Measurements from ENCODE around the gene RFX4.

Gene RFX4

DNA sequence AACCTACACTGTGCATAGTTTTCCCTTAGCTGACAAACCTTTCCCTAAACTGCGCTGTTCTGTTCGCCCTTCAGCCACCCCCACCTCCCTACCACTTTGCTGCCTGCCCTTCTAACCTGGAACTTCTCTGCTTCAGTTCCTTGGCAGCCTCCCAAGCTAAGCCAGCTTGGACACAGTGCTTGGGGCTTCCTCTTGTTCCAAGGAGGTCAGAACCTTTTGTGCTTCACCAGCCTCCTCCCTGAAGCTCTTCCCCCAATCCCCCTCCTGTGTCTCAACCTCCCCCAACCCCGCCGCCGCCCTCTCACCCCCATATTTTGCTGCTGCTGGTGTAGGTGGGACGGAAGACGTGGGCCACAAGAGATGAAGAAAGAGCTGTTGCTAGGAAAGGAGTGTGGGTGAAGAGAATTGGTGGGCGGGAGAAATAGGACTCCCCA lies 183.6 kb downstream of the RFX4 start:
- DNase-seq (ENCODE audit: low read depth): no peak

DNA sequence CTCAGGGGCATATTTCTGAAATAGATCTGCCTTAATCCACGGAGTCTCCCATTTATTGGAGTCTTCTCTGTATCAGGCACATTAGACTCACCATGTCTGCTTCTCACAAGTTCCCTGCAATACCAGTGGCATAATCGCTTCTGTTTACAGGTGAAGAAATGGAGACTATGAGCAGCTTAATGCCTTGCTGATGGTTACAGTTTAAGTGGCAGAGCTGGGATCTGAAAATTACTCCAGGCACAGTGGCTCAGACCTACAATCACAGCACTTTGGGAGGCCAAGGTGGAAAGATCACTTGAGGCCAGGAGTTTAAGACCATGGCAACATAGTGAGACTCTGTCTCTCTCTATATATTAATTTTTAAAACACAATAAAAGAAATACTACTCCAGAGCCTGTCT lies 184.4 kb downstream of the RFX4 start:
- DNase-seq (ENCODE audit: low read depth): no peak

DNA sequence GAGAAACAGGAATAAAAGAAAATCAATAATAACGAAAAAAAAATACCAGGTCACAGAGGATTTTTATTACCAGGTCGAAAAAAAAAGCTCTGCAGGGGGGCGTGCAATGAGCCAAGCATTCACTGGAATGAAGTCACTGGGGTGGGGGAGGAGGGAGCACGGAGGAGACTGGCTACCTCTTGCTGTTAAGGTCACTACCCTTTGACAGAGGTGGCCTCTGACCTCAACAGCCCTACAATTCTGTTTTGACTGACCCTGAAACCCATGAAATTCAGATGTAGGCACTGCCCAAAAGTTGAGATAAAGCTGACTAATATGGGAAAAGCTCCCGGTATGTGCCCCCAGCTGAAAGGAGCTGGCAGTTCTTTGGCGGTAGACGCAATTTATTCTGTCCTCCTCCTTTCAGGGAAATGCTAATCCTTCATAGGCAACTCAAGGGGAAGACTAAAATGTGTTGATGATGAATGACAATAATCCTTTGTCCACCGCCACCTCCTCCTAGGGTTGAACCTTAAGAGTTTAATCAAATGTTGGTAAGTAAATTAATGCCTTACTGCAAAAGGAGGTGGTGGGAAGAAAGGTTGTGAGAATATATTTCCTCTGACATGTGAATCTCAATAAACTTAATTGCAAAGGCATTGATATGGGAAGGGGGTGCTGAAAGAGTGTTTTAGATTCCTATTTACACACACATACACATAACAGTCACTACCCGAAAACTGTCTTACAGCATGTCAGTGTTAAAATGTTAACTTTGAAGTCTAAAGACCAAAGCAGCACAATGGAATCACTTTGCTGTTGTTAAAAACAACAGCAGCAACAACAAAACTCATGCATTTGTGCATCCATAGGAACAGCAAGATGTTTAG lies 185.4 kb downstream of the RFX4 start:
- no peak for DNase-seq (ENCODE audit: low read depth)

DNA sequence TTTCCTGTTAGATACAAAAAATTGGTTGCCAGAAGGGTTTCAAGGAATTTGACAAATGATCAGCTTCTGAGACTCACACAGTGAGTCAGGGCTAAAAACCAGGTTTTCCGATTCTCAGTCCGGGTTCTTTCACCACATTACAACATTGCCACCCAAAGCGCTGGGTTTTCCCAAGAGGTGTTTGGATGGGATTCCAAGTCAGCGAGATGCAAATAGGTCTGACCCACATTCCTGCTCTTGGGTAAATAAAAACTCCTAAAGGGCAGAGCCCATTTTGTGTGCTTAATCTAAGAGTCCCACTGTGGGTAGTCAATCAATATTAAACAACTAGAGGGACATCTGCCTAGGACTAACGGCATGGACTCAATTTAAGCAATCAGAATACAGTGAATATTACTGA lies 186.3 kb downstream of the RFX4 start:
- no peak for DNase-seq (ENCODE audit: low read depth)

DNA sequence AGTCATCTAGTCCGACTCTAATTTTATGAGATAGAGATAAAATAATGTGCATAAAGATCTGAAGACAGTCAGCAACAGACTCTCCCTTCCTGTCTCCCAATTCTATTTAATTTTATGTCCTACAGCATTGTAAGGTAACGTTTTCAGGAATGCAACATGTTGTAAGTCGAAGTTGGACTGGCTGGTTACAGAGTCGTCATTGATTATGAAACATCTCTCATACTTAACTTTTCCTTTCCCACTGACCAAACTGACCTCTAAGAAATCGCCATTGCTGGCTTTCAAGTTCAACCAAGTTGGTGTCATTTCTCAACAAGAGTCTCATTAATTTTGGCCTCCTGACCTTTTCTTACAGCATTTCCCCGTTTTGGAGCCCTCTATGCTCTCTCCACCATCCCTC lies 186.7 kb downstream of the RFX4 start:
- no peak for DNase-seq (ENCODE audit: low read depth)

DNA sequence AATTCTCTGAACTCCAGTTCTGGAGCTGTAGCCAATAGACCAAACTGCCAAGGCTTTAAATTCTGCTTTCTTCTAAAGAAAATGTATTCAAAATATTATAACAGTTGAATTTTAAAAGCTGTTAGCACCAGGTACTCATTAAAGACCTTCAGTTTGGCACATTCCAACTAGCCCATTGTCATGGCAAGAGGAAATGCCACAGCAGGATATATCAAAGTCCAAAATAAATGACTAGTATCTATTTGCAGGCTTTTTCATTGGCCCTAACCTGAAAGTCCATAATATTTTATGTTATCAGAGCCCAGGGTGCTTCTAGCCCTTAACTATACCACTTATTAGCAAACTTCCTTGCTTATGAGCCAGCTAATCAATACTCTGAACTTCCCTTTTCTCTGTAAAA lies 188.6 kb downstream of the RFX4 start:
- DNase-seq (ENCODE audit: low read depth): no peak

DNA sequence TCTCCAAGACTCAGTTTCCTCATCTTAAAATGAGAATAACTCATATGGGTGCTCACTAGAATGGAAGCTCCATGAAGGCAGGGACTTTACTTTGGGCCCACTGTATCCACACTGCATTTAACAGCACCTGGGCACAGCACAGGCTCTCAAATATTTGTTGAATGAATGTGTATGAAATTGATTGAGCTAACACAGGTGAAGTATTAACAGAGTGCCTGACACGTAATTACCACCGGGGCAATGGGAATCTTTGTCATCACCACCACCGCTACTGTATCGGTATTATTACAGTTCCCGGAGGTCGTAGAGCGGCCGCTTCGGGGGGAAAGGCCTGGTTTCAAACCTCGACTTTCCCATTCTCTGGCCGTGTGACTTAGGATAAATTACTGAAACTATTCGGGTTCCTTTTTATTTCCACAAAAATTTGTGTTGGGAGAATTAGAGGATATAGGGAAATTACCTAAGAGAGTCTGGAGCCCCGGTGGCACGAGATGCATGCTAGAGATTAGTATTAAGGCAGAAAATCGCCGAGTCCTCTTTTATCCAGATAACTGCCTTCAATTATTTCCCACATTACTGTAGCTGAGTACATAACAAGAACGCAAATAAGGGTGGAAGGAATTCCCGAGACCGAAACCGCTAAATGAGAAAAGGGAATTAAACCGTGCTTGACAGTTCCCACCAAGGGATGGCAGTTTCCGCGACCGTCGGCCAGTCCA lies 190.6 kb downstream of the RFX4 start:
- DNase-seq (ENCODE audit: low read depth): no peak

DNA sequence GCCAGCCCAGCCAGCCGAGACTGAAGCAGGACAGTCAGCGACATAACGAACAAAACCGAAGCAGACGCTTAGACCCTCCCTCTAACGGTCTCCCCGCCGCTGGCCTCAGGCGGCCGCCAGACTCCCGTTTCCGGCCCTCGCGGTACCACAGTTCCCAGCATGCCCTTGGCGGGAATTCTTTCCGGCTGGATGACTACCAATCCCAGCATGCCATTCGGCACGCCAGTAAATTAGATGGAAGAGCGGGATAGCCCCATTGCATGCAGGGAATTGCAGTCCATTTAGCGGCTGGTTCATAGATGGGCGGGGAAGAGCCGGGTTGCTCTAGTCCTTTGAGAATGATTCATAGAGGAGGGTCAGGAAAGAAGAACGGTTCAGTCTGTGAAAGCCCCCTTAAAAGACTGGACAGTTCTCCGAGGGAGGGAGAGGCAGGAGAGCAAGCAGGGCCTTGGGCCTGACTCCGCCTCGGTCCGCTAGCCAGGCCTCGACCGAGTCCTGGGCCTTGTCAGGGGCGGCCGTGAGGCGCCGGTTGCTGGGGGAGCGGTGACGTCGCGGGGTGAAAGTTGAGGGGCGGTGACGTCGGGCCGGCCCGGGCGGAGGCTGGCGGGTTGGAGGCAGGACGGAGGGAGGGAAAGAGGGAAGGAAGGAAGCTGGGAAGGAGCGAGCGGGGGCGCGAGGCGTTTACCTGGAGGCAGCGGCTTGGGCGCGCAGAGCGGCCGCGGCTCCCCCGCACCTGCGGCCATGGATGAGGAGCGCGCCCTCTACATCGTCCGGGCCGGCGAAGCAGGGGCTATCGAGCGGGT lies 191.4 kb downstream of the RFX4 start, which contains the start of gene RIC8B:
Gene RIC8B (plus strand): TSS at position 678 of the 803 bp plus-strand sequence. CDS start 64 bp downstream, at position 742.
- DNase-seq (ENCODE audit: low read depth): peak; percentile 79

DNA sequence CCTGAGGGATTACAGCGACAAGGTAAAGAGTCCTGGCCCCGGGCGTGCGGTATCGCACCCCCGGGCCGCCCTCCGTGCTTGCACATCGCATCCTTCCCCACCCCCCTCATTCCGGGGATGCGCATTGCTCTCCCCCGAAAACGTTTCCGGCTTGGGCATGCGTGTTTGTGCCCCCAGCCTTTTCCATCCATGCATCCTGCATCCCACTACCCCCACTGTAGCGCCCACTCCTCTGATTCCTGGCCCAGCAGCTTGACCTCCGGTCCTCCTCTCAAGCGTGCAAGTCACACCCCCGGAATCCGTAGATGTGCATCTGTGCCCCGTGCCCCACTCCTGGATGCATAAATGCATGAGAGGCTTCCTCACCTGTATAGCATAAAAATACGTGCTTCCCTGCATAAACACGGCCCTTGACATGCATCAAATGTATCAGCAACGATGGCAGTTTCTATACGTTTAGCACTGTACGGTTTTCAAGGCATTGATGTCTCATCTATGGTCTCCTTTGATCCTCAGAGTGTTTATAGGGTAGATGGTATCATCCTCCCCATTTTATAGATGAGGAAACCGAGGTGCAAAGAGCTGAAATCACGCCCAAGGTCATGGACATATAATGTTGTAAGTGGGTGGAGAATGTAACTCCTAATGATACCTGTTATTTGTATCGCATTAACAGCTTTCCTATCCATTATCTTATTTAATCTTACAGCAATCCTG lies 192.2 kb downstream of the RFX4 start:
- DNase-seq (ENCODE audit: low read depth): no peak

DNA sequence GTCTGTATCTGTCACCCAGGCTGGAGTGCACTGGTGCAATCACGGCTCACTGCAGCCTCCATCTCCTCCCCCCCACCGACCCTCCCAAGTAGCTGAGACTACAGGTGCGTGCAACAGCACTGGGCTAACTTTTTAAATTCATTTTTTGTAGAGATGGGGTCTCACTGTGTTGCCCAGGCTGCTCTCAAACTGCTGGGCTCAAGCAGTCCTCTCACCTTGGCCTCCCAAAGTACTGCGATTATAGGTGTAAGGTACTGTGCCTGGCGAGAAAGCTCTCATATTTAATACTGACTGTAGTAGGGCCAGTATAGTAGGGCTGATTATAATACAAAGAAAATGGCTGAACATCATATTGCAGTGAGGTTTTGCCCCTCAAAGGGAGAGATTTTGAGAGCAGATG lies 194.1 kb downstream of the RFX4 start:
- no peak for DNase-seq (ENCODE audit: low read depth)

DNA sequence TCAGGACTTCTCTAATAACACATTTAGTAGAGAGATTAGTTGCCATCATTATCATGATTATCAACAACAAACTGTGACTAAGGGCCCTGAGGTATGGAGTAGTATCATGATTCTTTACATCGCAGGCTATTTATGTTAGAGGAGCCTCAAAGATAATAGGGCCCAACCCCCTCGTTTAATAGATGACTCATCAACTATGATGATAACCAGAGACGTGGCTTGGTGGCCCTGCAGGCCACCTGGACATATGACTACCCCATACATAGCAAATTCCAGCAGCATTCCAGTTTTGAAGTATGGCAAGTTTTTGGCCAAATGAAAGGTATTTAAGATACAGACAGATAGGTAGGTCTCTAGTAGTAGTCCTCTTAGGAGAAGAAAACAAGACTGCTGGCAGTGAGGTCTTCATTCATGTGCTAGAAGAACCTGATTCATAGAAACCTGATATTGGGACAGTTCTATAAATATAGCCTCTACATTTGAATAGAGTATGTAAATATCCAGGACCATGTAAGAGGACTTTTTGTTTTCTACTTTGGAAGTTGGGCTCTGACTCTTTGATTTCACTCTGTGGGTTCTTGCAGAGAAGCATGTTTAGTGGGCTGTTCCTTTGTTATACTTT lies 197.3 kb downstream of the RFX4 start:
- DNase-seq (ENCODE audit: low read depth): no peak

DNA sequence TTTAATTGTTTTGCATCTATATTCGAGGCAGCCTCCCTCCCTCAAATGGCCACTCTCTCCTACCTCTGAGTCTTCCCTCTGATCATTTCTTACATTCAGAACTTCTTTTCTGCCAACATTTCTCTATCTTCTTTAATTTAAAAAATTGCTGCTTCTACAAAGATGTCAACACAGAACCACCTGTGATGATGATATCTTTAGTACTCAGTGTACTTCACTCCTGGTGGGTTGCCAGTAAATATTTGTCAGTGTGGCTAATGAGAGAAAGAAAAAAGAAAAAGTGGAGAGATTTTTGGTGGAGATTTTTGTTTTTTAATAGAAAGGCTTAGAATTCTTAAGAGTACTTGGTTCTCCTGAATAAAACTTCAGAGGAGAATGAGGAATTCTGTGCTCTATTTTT lies 199.8 kb downstream of the RFX4 start:
- DNase-seq (ENCODE audit: low read depth): no peak

DNA sequence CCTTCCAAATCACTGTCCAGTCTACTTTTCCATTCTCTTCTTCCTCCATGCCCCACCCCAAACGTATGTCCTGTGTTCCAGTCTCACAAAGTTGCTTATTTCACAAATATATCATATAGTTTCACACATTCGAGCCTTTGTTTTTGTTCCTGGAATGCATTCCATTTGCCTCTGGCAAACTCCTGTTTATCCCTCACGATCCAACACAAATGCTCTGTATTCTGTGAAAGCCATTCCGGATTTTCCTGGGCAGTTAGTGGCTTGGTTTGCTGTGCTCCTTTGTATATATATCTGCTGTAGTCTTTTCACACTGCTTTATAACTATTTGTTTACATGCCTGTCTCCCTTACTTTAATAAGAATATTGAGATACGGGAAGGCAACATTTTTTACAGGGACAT lies 200.7 kb downstream of the RFX4 start:
- DNase-seq (ENCODE audit: low read depth): no peak

DNA sequence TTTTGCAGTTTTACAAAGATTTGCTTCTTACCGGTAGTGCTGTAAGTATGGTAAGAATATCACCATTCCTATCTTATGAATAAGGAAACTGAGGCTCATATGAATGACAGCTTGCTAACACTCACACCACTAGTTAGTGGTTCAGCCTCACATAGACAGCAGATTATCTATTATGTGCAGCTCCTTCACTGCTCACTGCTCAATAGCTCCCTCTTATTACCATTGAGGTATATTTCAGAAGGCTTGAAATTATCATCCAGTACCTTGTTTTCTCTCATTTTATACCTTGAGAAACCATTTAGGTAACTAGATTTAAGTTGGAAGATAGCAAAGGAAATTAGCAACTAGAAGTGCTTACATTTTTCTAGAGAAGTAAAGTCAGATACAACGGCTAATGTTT lies 207.2 kb downstream of the RFX4 start:
- no peak for DNase-seq (ENCODE audit: low read depth)

DNA sequence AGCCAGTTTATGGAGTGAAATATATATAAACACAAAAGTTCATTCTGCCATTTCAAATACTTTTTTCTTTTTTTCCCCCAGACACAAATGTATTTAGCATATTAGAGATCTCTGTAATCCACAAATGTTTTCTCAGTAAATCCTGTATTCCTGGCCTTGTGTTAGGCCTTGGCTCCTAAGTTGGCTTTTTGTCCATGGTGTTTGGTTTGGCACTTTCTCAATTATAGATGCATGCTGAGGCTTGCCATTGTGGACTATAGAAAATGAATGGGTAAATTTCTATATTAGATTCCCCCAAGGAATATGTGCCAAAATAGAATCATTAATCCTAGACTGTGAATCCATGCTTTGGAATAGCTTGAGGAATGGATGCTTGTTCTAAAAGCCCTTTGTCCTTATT lies 208.7 kb downstream of the RFX4 start:
- no peak for DNase-seq (ENCODE audit: low read depth)

DNA sequence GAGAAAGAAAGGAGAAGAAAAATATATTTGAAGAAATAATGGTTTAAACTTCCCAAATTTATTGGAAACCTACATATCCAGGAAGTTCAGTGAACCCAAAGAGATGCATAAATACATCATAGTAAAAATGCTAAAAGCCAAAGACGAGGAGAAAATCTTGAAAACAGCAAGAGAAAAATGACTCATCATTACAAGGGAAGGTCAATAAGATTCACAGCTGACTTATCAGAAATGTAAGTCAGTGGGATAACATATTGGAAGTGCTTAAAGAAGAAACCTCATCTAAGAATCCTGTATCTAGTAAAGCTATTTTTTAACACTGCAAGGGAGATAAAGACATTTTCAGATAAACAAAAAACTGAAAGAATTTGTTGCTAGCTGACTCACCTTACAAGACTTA lies 211.6 kb downstream of the RFX4 start:
- DNase-seq (ENCODE audit: low read depth): no peak

DNA sequence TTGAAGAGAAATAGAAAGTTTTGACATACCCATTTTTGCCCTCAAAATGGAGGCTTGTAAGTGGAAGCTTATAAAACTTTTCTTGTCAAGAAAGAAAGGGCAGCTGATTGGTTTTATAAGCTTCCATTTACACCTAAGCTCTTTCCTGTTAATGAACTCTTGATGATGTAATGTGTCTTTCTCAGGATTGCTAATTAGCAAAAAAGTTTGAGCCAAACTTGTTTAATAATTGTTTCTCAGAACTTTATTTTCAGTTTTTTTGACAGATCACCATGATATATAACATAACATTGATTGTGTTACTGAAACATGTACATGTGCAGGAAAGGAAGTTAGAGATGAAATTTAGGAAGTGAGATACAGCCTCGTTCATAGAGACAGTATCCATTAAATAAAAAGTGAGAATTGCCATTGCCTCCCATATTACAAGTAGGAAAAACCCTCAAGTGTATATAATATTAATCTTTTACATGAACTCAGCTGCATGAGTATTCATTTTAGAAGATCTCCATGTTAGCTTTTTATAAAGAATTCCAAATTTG lies 218.4 kb downstream of the RFX4 start:
- DNase-seq (ENCODE audit: low read depth): no peak

DNA sequence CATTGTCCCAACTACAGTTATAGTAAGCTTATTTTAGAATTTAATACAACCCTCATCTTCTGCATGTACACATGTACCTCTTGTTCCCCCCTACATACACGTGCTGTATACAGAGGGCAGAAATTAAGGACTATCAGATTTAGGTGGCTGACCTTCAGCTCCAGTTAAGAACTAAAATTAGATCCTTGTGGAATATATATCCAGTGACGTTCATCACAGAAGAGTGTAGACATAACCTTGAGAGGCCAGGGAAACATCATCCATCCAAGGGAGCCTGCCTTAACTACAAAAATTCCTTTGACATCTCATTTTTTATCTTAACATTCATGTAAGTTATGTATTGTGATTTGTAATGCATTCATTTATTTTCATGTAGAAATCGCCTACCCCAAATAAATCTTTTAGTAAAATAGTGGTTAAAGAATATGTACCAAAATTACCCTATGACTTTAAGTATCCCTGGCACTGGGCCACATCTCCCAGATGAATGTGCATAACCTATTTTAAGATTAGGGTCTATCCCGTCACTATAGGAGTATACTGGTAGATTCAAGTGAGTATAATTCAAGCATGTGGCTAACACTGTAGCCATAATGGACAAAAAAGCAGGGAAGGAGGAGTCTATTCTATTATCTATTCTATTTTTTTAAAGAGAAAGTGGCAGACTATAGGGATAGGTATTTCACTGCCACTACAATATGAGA lies 219.2 kb downstream of the RFX4 start:
- DNase-seq (ENCODE audit: low read depth): no peak

DNA sequence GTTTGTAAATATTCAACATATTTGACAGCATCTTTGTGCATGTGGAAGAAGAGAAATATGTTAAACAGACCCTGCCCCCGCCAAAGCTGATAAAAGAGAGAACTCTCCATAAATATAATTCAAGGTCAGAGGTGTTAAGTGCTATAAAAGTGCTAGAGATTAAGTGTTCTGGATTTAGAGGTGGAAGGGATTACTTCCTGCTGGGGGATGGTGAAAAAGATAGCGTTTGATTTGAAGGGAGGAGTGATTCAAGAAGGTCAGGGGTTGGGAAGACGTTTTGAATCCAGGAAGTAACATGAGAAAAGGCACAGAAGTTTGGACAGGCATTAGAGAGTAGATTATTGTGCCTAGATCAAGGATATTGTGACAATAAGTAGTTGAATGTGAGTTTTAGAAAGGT lies 221.9 kb downstream of the RFX4 start:
- no peak for DNase-seq (ENCODE audit: low read depth)

All from activated T-cell treated with anti-CD3 and anti-CD28 coated beads for 48 hours (primary cell).